ENCODE results near the gene LRP1B. TPM values are rescaled to one million over a fixed set of nuclear protein-coding genes. Genes with fewer than 3 reads are reported as not detected.

The LRP1B gene
- polyA plus RNA-seq, 1 donor from 2014 or later = 12.7 TPM

DNA sequence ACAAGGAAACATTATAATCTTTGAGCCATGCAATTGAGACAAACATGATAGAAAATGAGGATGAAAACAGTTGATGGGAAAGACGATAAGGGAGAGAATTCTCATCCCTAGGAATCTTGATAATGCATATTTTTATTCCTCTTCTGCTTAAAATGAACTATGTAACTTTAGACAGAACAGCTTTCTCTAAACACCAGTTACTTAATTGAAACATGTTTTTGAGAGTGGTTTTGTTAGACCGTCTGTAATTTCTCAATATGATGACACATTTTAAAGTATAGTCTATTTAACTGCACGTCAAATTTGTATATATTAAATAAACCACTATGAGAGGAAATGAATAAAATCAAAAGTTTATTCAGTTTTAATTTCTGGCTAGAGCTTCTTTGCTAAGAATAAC is 1896.7 kb downstream of the LRP1B start:
- no peaks in the 10 kb centered on the region for H3K27me3 ChIP-seq (ENCODE audit: insufficient read depth, low read depth, low read length)
- no peaks in the 10 kb centered on the region for H3K9me3 ChIP-seq (ENCODE audit: low read length)
- H2AFZ ChIP-seq (ENCODE audit: low read depth, low read length) = no peak overlapping the region
- H3K36me3 ChIP-seq (ENCODE audit: insufficient read depth, low read length) = no peaks in the 10 kb centered on the region
- H4K20me1 ChIP-seq (ENCODE audit: insufficient read depth) = no peaks in the 10 kb centered on the region
- no peaks in the 10 kb centered on the region for H3K9me2 ChIP-seq (ENCODE audit: insufficient read depth, low read length)
- H3K4me2 ChIP-seq (ENCODE audit: low read length) = no peak overlapping the region
- TF ChIP-seq, protein P1, sequence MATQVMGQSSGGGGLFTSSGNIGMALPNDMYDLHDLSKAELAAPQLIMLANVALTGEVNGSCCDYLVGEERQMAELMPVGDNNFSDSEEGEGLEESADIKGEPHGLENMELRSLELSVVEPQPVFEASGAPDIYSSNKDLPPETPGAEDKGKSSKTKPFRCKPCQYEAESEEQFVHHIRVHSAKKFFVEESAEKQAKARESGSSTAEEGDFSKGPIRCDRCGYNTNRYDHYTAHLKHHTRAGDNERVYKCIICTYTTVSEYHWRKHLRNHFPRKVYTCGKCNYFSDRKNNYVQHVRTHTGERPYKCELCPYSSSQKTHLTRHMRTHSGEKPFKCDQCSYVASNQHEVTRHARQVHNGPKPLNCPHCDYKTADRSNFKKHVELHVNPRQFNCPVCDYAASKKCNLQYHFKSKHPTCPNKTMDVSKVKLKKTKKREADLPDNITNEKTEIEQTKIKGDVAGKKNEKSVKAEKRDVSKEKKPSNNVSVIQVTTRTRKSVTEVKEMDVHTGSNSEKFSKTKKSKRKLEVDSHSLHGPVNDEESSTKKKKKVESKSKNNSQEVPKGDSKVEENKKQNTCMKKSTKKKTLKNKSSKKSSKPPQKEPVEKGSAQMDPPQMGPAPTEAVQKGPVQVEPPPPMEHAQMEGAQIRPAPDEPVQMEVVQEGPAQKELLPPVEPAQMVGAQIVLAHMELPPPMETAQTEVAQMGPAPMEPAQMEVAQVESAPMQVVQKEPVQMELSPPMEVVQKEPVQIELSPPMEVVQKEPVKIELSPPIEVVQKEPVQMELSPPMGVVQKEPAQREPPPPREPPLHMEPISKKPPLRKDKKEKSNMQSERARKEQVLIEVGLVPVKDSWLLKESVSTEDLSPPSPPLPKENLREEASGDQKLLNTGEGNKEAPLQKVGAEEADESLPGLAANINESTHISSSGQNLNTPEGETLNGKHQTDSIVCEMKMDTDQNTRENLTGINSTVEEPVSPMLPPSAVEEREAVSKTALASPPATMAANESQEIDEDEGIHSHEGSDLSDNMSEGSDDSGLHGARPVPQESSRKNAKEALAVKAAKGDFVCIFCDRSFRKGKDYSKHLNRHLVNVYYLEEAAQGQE (IDR thresholded peaks at IDR 0.05; ENCODE audit: borderline replicate concordance) = no peak
- no peak for TF ChIP-seq EP300 (conservative IDR thresholded peaks at IDR 0.05; ENCODE audit: poor library complexity, severe bottlenecking)
- TF ChIP-seq, protein P2, sequence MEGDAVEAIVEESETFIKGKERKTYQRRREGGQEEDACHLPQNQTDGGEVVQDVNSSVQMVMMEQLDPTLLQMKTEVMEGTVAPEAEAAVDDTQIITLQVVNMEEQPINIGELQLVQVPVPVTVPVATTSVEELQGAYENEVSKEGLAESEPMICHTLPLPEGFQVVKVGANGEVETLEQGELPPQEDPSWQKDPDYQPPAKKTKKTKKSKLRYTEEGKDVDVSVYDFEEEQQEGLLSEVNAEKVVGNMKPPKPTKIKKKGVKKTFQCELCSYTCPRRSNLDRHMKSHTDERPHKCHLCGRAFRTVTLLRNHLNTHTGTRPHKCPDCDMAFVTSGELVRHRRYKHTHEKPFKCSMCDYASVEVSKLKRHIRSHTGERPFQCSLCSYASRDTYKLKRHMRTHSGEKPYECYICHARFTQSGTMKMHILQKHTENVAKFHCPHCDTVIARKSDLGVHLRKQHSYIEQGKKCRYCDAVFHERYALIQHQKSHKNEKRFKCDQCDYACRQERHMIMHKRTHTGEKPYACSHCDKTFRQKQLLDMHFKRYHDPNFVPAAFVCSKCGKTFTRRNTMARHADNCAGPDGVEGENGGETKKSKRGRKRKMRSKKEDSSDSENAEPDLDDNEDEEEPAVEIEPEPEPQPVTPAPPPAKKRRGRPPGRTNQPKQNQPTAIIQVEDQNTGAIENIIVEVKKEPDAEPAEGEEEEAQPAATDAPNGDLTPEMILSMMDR (IDR thresholded peaks at IDR 0.05; ENCODE audit: poor library complexity, severe bottlenecking) = no peak
- no peak for TF ChIP-seq RAD21 (conservative IDR thresholded peaks at IDR 0.05)
- TF ChIP-seq POLR2AphosphoS5 (IDR thresholded peaks at IDR 0.05) = no peak
- no peak for TF ChIP-seq SMC3 (conservative IDR thresholded peaks at IDR 0.05; ENCODE audit: poor library complexity)
- no peak for TF ChIP-seq TAF1 (IDR thresholded peaks at IDR 0.05; ENCODE audit: low read depth)
- TF ChIP-seq MXI1 (conservative IDR thresholded peaks at IDR 0.05; ENCODE audit: poor library complexity, severe bottlenecking) = no peak
- TF ChIP-seq EZH2 (IDR thresholded peaks at IDR 0.05; ENCODE audit: borderline replicate concordance, insufficient read depth, low read length, poor library complexity, severe bottlenecking) = no peak
- no peaks in the 10 kb centered on the region for H3K79me2 ChIP-seq (replicated peaks; ENCODE audit: insufficient read depth, low read length)
- H3K27ac ChIP-seq (ENCODE audit: low read length) = no peak overlapping the region
- no peaks in the 10 kb centered on the region for H3F3A ChIP-seq (ENCODE audit: insufficient read depth, low read length, poor library complexity, severe bottlenecking)
- no peak overlapping the region for H3K9ac ChIP-seq (ENCODE audit: low read length)
- no peak overlapping the region for H3K4me3 ChIP-seq (ENCODE audit: low read length)

DNA sequence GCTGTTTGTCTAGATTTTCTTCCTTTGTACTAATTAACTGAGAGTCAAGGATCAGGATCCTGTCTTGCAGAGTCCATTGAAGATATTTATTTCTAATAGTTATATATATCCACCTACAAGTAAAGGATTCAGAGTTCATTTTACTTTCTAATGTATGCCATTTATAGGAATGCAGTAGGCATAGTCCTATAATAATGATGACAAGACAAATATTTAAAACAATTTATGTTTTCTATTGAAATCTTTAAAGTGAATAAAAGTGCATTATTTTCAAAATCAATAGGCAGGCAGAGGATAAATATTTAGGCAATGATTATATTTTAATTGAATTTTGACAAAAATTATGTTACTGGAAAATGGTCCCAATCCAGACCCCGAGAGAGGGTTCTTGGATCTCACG is 1919.9 kb downstream of the LRP1B start:
- no peaks in the 10 kb centered on the region for H3F3A ChIP-seq (ENCODE audit: insufficient read depth, low read length, poor library complexity, severe bottlenecking)
- H3K4me3 ChIP-seq (ENCODE audit: low read length) = no peak overlapping the region
- no peak overlapping the region for H3K27ac ChIP-seq (ENCODE audit: low read length)
- no peaks in the 10 kb centered on the region for H3K27me3 ChIP-seq (ENCODE audit: insufficient read depth, low read depth, low read length)
- no peaks in the 10 kb centered on the region for H3K9me3 ChIP-seq (ENCODE audit: low read length)
- H4K20me1 ChIP-seq (ENCODE audit: insufficient read depth) = no peaks in the 10 kb centered on the region
- TF ChIP-seq, protein P1 (IDR thresholded peaks at IDR 0.05; ENCODE audit: borderline replicate concordance) = no peak
- TF ChIP-seq EP300 (conservative IDR thresholded peaks at IDR 0.05; ENCODE audit: poor library complexity, severe bottlenecking) (no peak), MXI1 (conservative IDR thresholded peaks at IDR 0.05; ENCODE audit: poor library complexity, severe bottlenecking) (no peak), EZH2 (IDR thresholded peaks at IDR 0.05; ENCODE audit: borderline replicate concordance, insufficient read depth, low read length, poor library complexity, severe bottlenecking) (no peak), RAD21 (conservative IDR thresholded peaks at IDR 0.05) (no peak), TAF1 (IDR thresholded peaks at IDR 0.05; ENCODE audit: low read depth) (no peak), POLR2AphosphoS5 (IDR thresholded peaks at IDR 0.05) (no peak), SMC3 (conservative IDR thresholded peaks at IDR 0.05; ENCODE audit: poor library complexity) (no peak)
- TF ChIP-seq, protein P2 (IDR thresholded peaks at IDR 0.05; ENCODE audit: poor library complexity, severe bottlenecking) = no peak
- H3K4me2 ChIP-seq (ENCODE audit: low read length) = no peak overlapping the region
- H3K9me2 ChIP-seq (ENCODE audit: insufficient read depth, low read length) = no peaks in the 10 kb centered on the region
- H3K79me2 ChIP-seq (replicated peaks; ENCODE audit: insufficient read depth, low read length) = no peaks in the 10 kb centered on the region
- no peak overlapping the region for H2AFZ ChIP-seq (ENCODE audit: low read depth, low read length)
- H3K36me3 ChIP-seq (ENCODE audit: insufficient read depth, low read length) = no peaks in the 10 kb centered on the region
- H3K9ac ChIP-seq (ENCODE audit: low read length) = no peak overlapping the region

Data from neural cell (in vitro differentiated cells).